SK-N-SH (cell line): ENCODE measurements around the gene SHISA2.

Experiments used
- CTCF ChIP-seq: fragments of 200-600 bp; sonication (generic); IDR thresholded peaks from 2 replicates; pipeline ENCODE4 v1.6.1; 2017; ENCODE audit warnings: antibody characterized with exemption, mild to moderate bottlenecking, moderate library complexity
- USF2 ChIP-seq: fragments of 150-350 bp; IDR thresholded peaks from 2 replicates; pipeline ENCODE4 v1.6.1; 2017; ENCODE audit warnings: antibody characterized with exemption, low read length, low read depth, borderline replicate concordance

DNA sequence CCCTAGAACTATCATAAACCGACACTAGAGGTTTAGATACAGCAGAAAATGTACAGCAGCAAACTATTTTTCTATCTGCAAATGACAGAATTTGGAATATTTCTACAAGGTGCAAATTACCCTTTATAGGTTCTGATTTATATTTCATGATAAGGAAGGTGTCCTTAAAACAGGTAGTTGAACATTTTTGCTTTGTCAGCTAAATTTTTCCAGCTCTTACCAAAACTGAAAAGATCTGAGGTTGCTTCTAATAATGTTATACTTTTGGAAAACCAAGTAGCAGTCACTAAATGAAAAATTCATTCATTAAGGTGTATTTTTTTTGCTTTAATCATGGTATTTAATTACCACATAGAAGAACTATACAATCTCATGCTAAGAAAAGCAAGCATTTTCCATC is 9.0 kb downstream of the SHISA2 start:
- TF ChIP-seq CTCF (no peak), USF2 (no peak)
